Ishikawa (cell line): ENCODE data around the gene XRCC1.

ENCODE experiments used
- CEBPB ChIP-seq: IDR thresholded peaks from 2 replicates; pipeline ENCODE4 v1.6.1; 2012
- EGR1 ChIP-seq: IDR thresholded peaks from 2 replicates; pipeline ENCODE4 v1.6.1; 2012
- TF ChIP-seq, protein P1 (sequence below): IDR thresholded peaks from 2 replicates; pipeline ENCODE4 v1.6.1; 2012
- TF ChIP-seq, protein P2 (sequence below): IDR thresholded peaks from 2 replicates; pipeline ENCODE4 v1.6.1; 2012

DNA sequence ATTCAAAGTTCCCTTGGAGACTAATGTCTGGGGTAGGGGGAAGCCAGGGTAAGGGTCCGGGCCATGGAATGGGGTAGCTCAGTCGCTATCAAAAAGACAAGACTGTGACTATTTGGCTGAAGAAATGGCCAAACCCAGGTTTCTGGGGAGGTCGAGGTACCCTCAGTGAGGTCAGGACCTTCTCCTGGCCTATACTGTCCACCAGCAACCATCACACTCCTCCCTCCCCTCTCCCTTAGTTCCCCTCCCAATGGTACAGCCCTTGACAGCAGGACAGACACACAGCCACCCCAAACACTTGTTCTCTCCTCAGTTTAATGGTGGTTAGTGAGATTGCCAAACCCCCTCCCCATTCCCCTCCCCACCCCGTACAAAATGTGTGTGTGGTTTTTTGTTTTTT, 46.7 kb upstream of the XRCC1 start:
- TF ChIP-seq CEBPB (no peak), EGR1 (no peak)
- TF ChIP-seq, protein P1, sequence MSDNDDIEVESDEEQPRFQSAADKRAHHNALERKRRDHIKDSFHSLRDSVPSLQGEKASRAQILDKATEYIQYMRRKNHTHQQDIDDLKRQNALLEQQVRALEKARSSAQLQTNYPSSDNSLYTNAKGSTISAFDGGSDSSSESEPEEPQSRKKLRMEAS: no peak
- TF ChIP-seq, protein P2, sequence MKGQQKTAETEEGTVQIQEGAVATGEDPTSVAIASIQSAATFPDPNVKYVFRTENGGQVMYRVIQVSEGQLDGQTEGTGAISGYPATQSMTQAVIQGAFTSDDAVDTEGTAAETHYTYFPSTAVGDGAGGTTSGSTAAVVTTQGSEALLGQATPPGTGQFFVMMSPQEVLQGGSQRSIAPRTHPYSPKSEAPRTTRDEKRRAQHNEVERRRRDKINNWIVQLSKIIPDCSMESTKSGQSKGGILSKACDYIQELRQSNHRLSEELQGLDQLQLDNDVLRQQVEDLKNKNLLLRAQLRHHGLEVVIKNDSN: no peak
